Right lobe of liver (tissue), 4 donors: ENCODE measurements around the gene PRAMEF17.

Source experiments
- POLR2A ChIP-seq: fragments of 450-650 bp; IDR thresholded peaks from one replicate; pipeline ENCODE4 v1.6.1; 2017; ENCODE audit warnings: antibody characterized with exemption, mild to moderate bottlenecking
- TF ChIP-seq, protein P1 (sequence below), 4 donors: fragments of 200-600 bp in 3 of 4; fragments of 450-650 bp in 1 of 4; IDR thresholded peaks; one replicate each; pipeline versions ENCODE4 v1.5.1 to v1.8.0; 2016 to 2022; ENCODE audit warnings: antibody characterized with exemption in 4 of 4, mild to moderate bottlenecking in 2 of 4
- donor health status: DM: no; HTN: no; CAD: no.
- donor health status: DM: no; HTN: no; CAD: no.
- donor health status: DM: no; HTN: yes; CAD: no.

DNA sequence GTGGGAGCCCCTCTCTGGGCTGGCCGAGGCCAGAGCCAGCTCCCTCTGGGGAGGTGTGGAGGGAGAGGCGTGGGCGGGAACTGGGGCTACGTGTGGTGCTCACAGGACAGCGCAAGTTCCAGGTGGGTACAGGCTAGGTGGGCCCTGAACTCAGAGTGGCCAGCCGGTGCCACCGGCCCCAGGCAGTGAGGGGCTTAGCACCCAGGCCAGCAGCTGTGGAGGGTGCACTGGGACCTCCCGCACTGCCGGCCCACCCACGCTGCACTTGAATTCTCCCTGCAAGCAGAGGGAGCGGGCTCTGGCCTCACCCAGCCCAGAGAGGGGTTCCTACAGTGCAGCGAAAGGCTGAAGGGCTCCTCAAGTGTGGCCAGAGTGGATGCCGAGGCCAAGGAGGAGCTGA, 41.1 kb downstream of the PRAMEF17 start:
- TF ChIP-seq, protein P1, sequence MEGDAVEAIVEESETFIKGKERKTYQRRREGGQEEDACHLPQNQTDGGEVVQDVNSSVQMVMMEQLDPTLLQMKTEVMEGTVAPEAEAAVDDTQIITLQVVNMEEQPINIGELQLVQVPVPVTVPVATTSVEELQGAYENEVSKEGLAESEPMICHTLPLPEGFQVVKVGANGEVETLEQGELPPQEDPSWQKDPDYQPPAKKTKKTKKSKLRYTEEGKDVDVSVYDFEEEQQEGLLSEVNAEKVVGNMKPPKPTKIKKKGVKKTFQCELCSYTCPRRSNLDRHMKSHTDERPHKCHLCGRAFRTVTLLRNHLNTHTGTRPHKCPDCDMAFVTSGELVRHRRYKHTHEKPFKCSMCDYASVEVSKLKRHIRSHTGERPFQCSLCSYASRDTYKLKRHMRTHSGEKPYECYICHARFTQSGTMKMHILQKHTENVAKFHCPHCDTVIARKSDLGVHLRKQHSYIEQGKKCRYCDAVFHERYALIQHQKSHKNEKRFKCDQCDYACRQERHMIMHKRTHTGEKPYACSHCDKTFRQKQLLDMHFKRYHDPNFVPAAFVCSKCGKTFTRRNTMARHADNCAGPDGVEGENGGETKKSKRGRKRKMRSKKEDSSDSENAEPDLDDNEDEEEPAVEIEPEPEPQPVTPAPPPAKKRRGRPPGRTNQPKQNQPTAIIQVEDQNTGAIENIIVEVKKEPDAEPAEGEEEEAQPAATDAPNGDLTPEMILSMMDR (IDR thresholded peaks at IDR 0.05): no peak
- TF ChIP-seq POLR2A: no peak
